HL-60 (cell line): ENCODE measurements around the gene SLC2A13.

Source experiments
- DNase-seq, 2 experiments: peaks; one replicate each; pipeline ENCODE4 v3.0.0-alpha.2; 2010 to 2020; ENCODE audit warnings: low read depth in 1 of 2, low spot score in 1 of 2
- H3K27ac ChIP-seq: fragments of 250-450 bp; sonication (Bioruptor Pico); replicated peaks from 2 replicates; pipeline ENCODE4 v1.5.1; 2020; ENCODE audit warnings: mild to moderate bottlenecking, moderate library complexity
- H3K27me3 ChIP-seq: fragments of 250-450 bp; sonication (Bioruptor Pico); 2 replicates; pipeline ENCODE4 v1.5.1; 2021; ENCODE audit warnings: mild to moderate bottlenecking, moderate library complexity; ENCODE audit not compliant: insufficient read depth, poor library complexity, severe bottlenecking
- H3K4me3 ChIP-seq: replicated peaks from 2 replicates; pipeline ENCODE4 v1.5.1; 2011; ENCODE audit warnings: mild to moderate bottlenecking, control low read depth, low read length; ENCODE audit not compliant: insufficient read depth
- CTCF ChIP-seq: IDR thresholded peaks from one replicate; pipeline ENCODE4 v1.5.1; 2011; ENCODE audit warnings: low read length, control low read depth, inconsistent platforms; ENCODE audit not compliant: insufficient read depth
- GABPA ChIP-seq: IDR thresholded peaks from 2 replicates; pipeline ENCODE4 v1.6.1; 2012; ENCODE audit warnings: low read depth
- POLR2AphosphoS5 ChIP-seq: IDR thresholded peaks from 2 replicates; pipeline ENCODE4 v1.6.1; 2012; ENCODE audit warnings: low read depth
- REST ChIP-seq: IDR thresholded peaks from 2 replicates; pipeline ENCODE4 v1.6.1; 2012; ENCODE audit warnings: low read depth; ENCODE audit not compliant: insufficient replicate concordance
- SPI1 ChIP-seq: IDR thresholded peaks from 2 replicates; pipeline ENCODE4 v1.6.1; 2012; ENCODE audit warnings: low read depth, mild to moderate bottlenecking, borderline replicate concordance

Gene SLC2A13

GRCh38 chr12:39780913-39781446 lies 324.9 kb downstream of the SLC2A13 start:
- no peak overlapping the region for H3K27ac ChIP-seq
- DNase-seq, result no peak

GRCh38 chr12:39780411-39780912 lies 325.4 kb downstream of the SLC2A13 start:
- no peak for DNase-seq
- no peak overlapping the region for H3K4me3 ChIP-seq
- H3K27me3 ChIP-seq, result no peaks in the 10 kb centered on the region
- TF ChIP-seq GABPA (no peak), CTCF (no peak), REST (no peak), SPI1 (no peak), POLR2AphosphoS5 (no peak)
- no peak overlapping the region for H3K27ac ChIP-seq

More at GRCh38 chr12:39780913-39781446, 324.9 kb downstream of the SLC2A13 start:
- H3K4me3 ChIP-seq, result no peak overlapping the region
- TF ChIP-seq CTCF, result no peak
- TF ChIP-seq SPI1, result no peak
- TF ChIP-seq REST, result no peak
- no peak for TF ChIP-seq POLR2AphosphoS5
- no peak for TF ChIP-seq GABPA
- H3K27me3 ChIP-seq, result no peaks in the 10 kb centered on the region

- Histone ChIP-seq H3K27ac (no peak overlapping the region), H3K4me3 (no peak overlapping the region), H3K27me3 (no peaks in the 10 kb centered on the region)
- DNase-seq, result no peak
- TF ChIP-seq POLR2AphosphoS5 (no peak), REST (no peak), CTCF (no peak), SPI1 (no peak), GABPA (no peak)
Observed at GRCh38 chr12:39779768-39780340, 326.0 kb downstream of the SLC2A13 start.
